ENCODE measurements around the gene NRXN3. TPM values are rescaled to one million over a fixed set of nuclear protein-coding genes. Genes with fewer than 3 reads are reported as not detected.

Gene NRXN3
- total and polyA plus RNA-seq, 2 of the 13 experiments (the other 11 are each of a cell fraction or from before 2014, with no cell fraction given): 0.03 TPM; not detected in 1

DNA sequence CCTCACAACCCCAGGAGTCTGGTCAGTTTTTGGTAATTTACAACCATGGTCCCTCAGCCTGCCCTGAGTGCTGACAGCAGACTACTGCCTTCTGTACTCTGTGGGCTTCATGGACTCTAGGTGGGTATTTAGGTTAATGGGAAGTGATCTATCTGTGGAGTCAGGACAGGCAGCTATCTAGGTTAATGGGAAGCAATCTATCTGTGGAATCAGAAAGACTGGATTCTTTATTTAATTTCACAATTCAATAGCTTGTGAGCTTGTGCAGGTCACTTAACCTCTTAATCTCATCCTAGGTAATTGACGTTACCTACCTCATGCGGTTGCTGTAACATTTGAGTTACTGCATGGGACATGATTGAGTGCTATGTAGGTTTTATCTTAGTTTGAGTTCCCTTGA lies 777.5 kb downstream of the NRXN3 start:
- Histone ChIP-seq H3K4me2 (ENCODE audit: low read depth, low read length) (no peak overlapping the region), H3K4me1 (ENCODE audit: insufficient read depth, low read length) (no peaks in the 10 kb centered on the region), H3K9me3 (ENCODE audit: low read length) (no peaks in the 10 kb centered on the region), H3K36me3 (replicated peaks in 1 of 2; ENCODE audit: control insufficient read depth in 1 of 2, insufficient read depth in 2 of 2, low read length in 2 of 2) (no peaks in the 10 kb centered on the region), H3K27ac (ENCODE audit: extremely low read length, insufficient read depth, low read length) (no peak overlapping the region), H4K20me1 (ENCODE audit: insufficient read depth, low read length) (no peaks in the 10 kb centered on the region), H2AFZ (ENCODE audit: low read length) (no peak overlapping the region), H3K79me2 (ENCODE audit: insufficient read depth, low read length) (no peaks in the 10 kb centered on the region), H3K9ac (ENCODE audit: insufficient read depth, low read depth, low read length) (no peak overlapping the region), H3K4me3 (replicated peaks in 1 of 3; ENCODE audit: insufficient read depth in 1 of 3, low read depth in 2 of 3, low read length in 3 of 3) (no peak overlapping the region), H3K27me3 (ENCODE audit: control insufficient read depth in 1 of 2, insufficient read depth in 2 of 2, low read length in 2 of 2) (no peaks in the 10 kb centered on the region; a peak in 2 of 5 replicates)
- no TSS peak for BruUV-seq (replicated peaks)
- in situ Hi-C loops (cut with HindIII; ENCODE audit: extremely low pct_ligation_motif_present, low pct_unique_long_range_greater_than_20kb): no loop called here
- DNase-seq (ENCODE audit: low spot score) (no peak), FAIRE-seq (no peak), ATAC-seq (no peak)
- intact Hi-C loops (cut with micrococcal nuclease; ENCODE audit: unreplicated experiment): no loop called here
- TF ChIP-seq ZNF772 (CRISPR knock-in tag; IDR thresholded peaks at IDR 0.05) (no peak), ZNF577 (CRISPR knock-in tag; IDR thresholded peaks at IDR 0.05; ENCODE audit: borderline replicate concordance, low read depth) (no peak), PHF21A (CRISPR knock-in tag; IDR thresholded peaks at IDR 0.05) (no peak), SOX5 (CRISPR knock-in tag; IDR thresholded peaks at IDR 0.05; ENCODE audit: borderline replicate concordance) (no peak), HIVEP1 (CRISPR knock-in tag; IDR thresholded peaks at IDR 0.05) (no peak), ZFP82 (CRISPR knock-in tag; IDR thresholded peaks at IDR 0.05; ENCODE audit: borderline replicate concordance) (no peak), ZNF572 (CRISPR knock-in tag; IDR thresholded peaks at IDR 0.05) (no peak), NFATC3 (CRISPR knock-in tag; IDR thresholded peaks at IDR 0.05) (no peak), ZNF879 (CRISPR knock-in tag; IDR thresholded peaks at IDR 0.05) (no peak)
- TF ChIP-seq, protein P1, sequence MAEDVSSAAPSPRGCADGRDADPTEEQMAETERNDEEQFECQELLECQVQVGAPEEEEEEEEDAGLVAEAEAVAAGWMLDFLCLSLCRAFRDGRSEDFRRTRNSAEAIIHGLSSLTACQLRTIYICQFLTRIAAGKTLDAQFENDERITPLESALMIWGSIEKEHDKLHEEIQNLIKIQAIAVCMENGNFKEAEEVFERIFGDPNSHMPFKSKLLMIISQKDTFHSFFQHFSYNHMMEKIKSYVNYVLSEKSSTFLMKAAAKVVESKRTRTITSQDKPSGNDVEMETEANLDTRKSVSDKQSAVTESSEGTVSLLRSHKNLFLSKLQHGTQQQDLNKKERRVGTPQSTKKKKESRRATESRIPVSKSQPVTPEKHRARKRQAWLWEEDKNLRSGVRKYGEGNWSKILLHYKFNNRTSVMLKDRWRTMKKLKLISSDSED (CRISPR knock-in tag; IDR thresholded peaks at IDR 0.05): no peak
- TF ChIP-seq, protein P2, sequence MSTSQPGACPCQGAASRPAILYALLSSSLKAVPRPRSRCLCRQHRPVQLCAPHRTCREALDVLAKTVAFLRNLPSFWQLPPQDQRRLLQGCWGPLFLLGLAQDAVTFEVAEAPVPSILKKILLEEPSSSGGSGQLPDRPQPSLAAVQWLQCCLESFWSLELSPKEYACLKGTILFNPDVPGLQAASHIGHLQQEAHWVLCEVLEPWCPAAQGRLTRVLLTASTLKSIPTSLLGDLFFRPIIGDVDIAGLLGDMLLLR (CRISPR knock-in tag; IDR thresholded peaks at IDR 0.05): no peak
- ChIA-PET CTCF (ENCODE audit: low intra/inter-chr PET ratio, low total read pairs) (no interaction called here), POLR2A (no interaction called here)
- 11% methylated on average over 2 of the region's 2 CpGs for WGBS (ENCODE audit: low lambda C conversion rate)

All from HepG2 (cell line).